ENCODE measurements around the gene TAS2R40.
A peak's percentile ranks its signal among the peaks of the same experiment; 100 is the strongest.

The TAS2R40 gene

GRCh38 chr7:143225047-143225446 is 3.2 kb downstream of the TAS2R40 start:
- no peak for DNase-seq

DNA sequence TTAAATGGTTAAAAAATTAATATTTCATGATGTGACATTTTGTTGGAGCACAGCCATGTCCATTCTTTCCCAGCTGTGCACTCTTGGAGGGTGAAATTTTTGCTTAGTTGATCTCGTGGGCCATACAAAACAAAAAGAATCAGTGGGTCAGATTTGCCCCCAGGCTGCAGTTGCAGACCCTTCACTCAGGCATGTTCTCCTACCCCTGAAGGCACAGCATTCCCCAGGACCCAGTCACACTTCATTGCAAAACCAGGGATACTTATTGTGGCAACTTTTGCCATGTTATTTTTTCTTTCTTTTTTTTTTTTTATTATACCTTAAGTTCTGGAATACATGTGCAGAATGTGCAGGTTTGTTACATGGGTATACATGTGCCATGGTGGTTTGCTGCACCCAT is 6.0 kb downstream of the TAS2R40 start:
- DNase-seq: no peak

- peak; percentile 8 for DNase-seq
Measured at GRCh38 chr7:143229054-143229790, 7.4 kb downstream of the TAS2R40 start.

DNA sequence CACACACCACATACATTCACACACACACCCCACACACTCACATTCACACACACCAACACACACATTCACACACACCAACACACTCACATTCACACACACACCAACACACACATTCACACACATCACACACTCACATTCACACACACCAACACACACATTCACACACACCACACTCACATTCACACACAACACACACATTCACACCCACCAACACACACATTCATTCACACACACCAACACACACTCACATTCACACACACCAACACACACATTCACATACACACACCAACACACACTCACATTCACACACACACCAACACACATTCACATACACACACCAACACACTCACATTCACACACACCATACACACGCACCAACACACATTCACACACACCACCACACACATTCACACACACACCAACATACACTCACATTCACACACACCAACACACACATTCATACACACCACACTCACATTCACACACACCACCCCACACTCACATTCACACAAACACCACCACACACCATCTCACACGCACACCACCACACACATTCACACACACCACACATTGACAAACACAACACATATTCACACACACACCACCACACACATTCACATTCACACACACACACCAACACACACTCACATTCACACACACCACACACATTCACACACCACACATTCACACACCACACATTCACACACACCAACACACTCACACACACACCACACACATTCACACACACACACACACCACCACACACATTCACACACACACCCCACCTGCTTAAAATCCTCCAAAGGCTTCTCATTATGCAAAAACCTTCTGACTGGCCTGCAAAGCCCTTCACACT is 9.0 kb downstream of the TAS2R40 start:
- DNase-seq: no peak

- no peak for DNase-seq
Measured at GRCh38 chr7:143233816-143234532, 12.1 kb downstream of the TAS2R40 start.

GRCh38 chr7:143234533-143234875 is 12.7 kb downstream of the TAS2R40 start:
- DNase-seq: no peak

DNA sequence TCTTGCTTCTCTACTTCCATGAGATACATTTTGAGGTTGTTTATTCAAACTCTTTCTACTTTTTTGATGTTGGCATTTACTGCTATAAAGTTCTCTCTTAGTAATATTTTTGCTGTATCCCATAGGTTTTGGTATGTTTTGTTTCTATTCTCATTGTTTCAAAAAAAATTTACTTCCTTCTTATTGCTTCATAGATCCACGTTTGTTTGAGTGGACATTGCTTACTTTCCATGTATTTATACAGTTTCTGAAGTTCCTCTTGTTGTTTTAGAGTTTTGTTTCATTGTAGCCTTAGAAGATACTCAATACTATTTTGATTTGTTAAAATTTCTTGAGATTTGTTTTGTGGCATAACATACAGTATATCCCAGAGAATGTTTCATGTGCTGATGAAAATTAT is 13.7 kb downstream of the TAS2R40 start:
- DNase-seq: no peak

DNA sequence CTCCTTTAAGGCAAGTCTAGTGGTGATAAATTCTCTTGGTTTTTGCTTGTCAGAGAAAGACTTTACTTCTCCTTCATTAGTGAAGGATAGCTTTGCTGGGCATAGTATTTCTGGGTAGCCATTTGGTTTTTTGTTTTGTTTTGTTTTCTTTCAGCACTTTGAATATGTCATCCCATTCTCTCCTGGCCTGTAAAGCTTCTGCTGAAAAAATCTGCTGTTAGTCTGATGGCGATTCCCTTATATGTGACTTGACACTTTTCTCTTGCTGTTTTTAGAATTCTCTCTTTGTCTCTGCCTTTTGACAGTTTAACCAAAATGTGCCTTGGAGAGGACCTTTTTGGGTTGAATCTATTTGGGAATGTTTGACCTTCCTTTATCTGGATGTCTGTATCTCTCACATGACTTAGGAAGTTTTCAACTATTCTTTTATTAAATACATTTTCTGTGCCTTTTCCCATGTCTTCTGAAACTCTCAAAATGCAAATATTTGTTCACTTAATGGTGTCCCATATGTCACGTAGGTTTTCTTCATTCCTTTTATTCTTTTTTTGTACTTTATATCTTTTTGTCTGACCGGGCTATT is 14.7 kb downstream of the TAS2R40 start:
- no peak for DNase-seq

DNA sequence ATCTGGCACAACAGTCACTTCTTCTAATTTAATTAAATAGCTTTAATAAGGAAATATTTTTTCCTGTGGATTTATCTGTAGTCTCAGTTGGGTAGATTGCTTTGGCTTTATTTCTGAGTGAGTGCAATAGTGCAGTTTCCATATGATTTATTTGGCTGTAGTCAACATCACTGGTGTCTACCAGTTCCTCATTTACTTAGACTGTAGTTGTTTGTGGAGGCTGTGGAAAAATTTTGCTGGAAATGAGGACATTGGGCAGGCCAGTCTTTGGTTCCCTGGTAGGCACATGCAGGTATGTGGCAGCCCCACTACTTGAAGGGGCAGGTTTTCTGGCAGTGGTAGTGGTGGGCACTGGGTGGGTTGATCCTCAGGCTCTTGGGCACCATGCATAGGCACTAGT is 15.5 kb downstream of the TAS2R40 start:
- no peak for DNase-seq

GRCh38 chr7:143238289-143238980 is 16.6 kb downstream of the TAS2R40 start:
- no peak for DNase-seq

DNA sequence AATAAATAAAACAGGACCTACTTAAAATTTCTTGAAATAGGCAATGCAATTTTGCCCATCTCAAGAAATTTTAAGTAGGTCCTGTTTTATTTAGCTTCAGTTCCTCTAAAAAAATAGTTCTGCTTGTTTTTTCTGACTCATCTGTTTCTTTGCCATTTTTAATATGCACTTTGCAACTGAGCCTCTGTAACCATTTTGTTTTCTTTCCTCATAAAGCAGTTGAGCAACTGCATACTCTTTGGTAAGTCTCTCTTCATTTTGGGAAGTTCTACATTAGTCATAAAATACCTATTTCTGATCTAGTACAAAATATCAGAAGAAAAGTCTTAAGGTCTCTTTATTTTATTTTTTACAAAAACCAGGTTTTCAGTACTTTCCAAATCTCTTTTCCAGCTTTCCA is 18.0 kb downstream of the TAS2R40 start:
- no peak for DNase-seq

GRCh38 chr7:143240291-143241168 is 18.7 kb downstream of the TAS2R40 start:
- DNase-seq: peak; percentile 83

DNA sequence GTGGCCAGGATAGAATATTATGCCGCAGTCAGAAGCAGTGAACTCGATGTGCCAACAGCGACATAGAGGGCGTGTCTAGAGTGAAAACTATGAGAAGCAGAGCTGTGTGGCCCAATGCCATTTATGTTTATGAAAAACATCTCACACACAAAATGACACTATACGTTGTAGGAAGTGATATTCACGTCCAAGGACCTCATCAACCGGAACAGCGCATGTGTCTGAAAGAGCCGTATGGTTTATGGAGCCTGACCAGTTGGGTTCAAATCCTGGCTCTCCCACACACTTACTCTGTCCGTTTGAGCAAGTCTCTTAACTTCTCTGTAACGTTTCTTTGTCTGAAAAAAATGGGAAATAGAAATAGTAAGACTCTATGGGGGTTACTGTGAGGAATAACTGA is 20.5 kb downstream of the TAS2R40 start:
- DNase-seq: no peak

GRCh38 chr7:143243111-143243510 is 21.3 kb downstream of the TAS2R40 start:
- DNase-seq: no peak

DNA sequence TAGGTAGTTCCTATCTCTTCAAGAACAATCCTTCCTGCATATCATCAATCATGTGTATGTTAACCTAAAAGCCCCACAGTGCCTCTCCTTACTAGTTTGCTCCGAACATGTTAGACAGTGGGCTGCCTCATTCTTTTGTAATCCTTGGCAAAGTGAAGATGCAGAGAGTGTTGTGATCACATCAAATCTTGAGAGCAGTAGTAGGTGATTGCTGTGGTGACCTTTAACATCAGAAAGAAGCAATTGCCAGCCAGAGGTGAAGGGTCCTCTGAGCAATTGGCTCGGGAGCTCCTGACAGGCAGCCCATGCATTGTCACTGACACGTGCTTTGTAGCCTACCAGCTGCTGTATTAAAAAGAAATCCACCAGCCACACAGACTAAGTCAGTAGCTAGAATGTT is 21.8 kb downstream of the TAS2R40 start:
- no peak for DNase-seq

DNA sequence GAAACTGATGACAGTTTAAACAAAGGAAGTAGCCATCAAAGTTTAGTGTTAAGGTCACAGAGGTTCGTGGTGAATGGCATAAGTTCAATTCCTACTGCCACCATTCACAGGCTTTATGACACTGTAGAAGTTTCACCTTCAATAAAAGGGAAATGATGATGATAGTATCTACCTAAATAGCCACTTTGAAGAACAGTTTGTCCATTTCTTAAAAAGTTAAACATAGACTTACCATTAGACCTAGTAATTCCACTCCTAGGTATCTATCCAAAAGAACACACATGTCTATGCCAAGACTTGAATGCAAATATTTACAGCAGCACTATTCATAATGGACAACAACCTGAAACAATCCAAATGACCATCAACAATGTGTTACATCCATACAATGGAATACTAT is 22.5 kb downstream of the TAS2R40 start:
- no peak for DNase-seq

DNA sequence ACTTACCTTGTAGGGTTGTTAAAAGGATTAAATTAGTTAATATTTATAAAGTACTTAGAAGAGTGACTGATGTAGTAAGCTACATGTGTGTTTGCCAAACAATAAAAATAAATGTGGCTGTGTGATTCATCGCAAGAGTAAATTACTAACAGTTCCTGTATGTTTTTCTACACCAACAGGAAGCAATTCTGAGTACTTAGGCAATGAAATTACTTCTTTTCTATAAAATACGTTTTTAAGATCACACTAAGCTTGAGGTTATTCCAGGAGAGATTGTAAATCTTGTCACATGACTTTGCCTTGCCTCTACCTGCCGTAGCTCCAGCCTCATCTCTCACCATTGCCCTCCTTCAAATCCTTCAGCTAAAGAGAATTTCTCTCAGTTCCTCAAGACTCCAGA is 23.3 kb downstream of the TAS2R40 start:
- DNase-seq: no peak

- DNase-seq: no peak
Measured at GRCh38 chr7:143247372-143247771, 25.5 kb downstream of the TAS2R40 start.

DNA sequence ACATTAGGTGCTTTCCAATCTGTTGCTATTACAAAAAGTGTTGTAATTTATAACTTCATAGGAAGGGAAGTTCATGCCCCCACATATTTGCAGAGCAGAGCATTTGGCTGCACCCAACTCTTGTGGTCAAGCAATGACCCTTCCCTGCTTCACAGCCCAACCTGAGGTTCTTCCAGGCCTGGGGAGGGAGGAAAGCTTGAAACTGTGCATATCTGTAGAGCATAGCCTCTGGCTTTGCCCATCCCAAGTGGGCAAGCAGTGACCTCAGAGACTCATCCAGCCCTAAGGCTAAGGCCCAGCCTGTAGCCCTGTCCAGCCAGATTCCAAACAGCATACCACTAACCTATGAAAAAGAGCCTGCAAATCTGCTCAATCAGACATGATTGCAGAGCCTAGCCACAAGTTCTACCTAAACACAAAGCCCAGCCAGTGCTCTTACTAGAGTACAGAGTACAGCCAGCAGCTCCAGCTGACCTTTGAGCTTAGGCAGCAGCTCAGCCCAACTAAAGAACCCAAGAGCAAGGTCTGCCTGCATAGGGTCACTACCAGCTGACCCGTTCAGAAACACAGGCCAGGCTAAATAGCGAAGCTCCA is 27.0 kb downstream of the TAS2R40 start:
- no peak for DNase-seq

GRCh38 chr7:143250199-143250598 is 28.4 kb downstream of the TAS2R40 start:
- DNase-seq: no peak

DNA sequence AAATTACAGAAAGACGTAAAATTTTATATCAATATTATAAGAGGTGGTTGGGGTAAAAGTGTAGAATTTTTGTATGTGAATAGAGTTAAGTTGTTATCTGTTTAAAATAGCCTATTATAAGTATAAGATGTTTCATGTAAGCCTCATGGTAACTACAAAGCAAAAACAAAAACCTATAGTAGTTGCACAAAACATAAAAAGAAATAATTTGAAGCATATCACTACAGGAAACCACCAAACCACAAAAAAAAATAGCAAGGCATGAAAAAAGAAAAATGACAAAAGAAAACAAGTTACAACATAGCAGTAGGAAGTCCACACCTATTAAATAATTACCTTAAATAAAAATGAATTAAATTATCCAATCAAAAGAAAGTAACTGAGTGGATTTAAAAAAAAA is 29.0 kb downstream of the TAS2R40 start:
- DNase-seq: no peak
